ENCODE data around the gene CASZ1.

The CASZ1 gene

DNA sequence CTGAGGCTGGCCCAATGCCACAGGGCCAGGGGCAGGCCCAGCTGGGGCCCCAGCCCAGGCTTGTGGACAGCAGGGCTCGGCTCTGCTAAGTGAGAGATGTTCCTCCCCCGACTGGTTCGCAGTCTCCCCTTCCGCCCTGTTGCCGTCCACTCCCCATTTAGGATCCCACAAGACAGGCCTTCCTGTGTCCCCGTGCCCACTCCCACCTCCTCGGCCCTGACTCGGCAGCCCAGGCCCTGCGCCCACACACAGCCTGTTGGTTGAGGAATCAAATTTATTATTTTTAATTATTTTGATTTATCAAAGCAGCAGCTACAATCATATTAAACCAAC lies 78.4 kb downstream of the CASZ1 start:
- H3K4me1 ChIP-seq (ENCODE audit: low read depth, poor library complexity, severe bottlenecking): no peaks in the 10 kb centered on the region
- no peak overlapping the region for H3K4me3 ChIP-seq (IDR thresholded peaks at IDR 0.05; ENCODE audit: insufficient read depth, low read depth, low read length)
- no peak overlapping the region for H3K27ac ChIP-seq
- peaks cover 94% of the 10 kb centered on the region for H3K27me3 ChIP-seq (ENCODE audit: insufficient read depth, low read depth)
- no peaks in the 10 kb centered on the region for H3K79me2 ChIP-seq (ENCODE audit: insufficient read depth, low read depth)
- H3K9ac ChIP-seq: no peak overlapping the region
- no peaks in the 10 kb centered on the region for H3K36me3 ChIP-seq (ENCODE audit: insufficient read depth)
- no peak overlapping the region for H2AFZ ChIP-seq (ENCODE audit: low read depth)
- H3K4me2 ChIP-seq: no peak overlapping the region
- TF ChIP-seq, protein P1, sequence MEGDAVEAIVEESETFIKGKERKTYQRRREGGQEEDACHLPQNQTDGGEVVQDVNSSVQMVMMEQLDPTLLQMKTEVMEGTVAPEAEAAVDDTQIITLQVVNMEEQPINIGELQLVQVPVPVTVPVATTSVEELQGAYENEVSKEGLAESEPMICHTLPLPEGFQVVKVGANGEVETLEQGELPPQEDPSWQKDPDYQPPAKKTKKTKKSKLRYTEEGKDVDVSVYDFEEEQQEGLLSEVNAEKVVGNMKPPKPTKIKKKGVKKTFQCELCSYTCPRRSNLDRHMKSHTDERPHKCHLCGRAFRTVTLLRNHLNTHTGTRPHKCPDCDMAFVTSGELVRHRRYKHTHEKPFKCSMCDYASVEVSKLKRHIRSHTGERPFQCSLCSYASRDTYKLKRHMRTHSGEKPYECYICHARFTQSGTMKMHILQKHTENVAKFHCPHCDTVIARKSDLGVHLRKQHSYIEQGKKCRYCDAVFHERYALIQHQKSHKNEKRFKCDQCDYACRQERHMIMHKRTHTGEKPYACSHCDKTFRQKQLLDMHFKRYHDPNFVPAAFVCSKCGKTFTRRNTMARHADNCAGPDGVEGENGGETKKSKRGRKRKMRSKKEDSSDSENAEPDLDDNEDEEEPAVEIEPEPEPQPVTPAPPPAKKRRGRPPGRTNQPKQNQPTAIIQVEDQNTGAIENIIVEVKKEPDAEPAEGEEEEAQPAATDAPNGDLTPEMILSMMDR (conservative IDR thresholded peaks at IDR 0.05; ENCODE audit: low read depth, low read length): no peak
- H4K20me1 ChIP-seq (ENCODE audit: insufficient read depth): no peaks in the 10 kb centered on the region

DNA sequence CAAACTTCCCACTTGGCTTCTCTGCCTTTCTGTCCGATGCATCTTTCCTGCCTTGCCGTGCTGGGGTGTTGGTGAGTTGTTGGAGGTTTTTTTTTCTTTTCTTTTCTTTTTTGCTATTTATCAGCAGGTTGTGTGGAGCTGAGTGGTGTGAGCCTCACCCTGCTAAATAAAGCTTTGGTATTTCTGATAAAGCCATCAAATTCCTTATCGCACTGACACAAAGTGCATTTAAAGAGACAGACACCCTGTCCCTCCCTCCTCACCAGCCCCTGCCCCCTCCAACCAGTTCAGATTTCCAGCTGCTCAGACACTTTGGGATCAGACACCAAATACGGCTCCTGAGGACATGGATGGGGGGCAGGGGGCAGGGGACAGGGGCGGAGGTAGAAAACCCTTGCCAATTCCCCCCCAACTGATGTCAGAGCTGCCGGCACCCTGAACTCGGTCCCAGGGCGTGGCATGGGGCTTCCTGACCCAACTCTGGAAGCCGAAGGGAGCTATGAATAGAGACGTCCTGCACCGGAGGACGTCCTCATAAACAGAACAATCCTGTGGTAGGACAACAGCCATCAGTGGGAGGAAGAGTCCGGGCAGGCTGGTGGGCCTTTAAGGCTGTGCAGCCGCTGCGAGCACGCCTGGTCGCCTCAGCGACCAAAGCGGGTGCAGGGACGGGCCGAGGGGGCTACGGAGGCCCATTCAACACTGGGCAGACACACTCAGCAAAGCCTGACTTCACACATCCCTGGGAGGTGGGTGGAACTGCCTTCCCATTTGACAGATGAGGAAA lies 79.0 kb downstream of the CASZ1 start:
- Histone ChIP-seq H3K79me2 (ENCODE audit: insufficient read depth, low read depth) (no peaks in the 10 kb centered on the region), H3K4me2 (no peak overlapping the region), H3K4me3 (IDR thresholded peaks at IDR 0.05; ENCODE audit: insufficient read depth, low read depth, low read length) (no peak overlapping the region), H3K27me3 (ENCODE audit: insufficient read depth, low read depth) (peaks cover 94% of the 10 kb centered on the region), H3K36me3 (ENCODE audit: insufficient read depth) (no peaks in the 10 kb centered on the region), H3K27ac (no peak overlapping the region), H4K20me1 (ENCODE audit: insufficient read depth) (no peaks in the 10 kb centered on the region), H3K4me1 (ENCODE audit: low read depth, poor library complexity, severe bottlenecking) (no peaks in the 10 kb centered on the region), H3K9ac (no peak overlapping the region), H2AFZ (ENCODE audit: low read depth) (no peak overlapping the region)
- TF ChIP-seq, protein P1 (conservative IDR thresholded peaks at IDR 0.05; ENCODE audit: low read depth, low read length): no peak

DNA sequence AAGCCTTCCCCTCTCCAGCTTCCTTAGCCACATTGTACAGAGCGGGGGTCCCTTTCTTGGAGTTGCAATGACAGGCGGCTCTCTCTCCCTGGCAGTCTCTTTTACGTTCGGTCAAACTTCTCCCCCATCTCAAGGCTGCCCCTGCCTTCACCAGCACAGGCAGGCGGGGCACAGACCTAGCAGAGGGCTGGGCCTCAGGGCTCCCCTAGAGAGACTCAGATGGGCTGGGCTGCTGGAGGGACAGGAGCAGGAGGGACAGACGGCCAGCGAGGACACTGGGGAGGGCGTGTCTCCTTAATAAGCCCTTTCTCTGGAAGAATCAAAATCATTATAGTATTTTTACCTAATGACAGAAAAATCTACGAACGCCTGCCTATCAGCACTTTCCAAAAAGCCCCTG lies 79.6 kb downstream of the CASZ1 start:
- H3K27ac ChIP-seq: no peak overlapping the region
- TF ChIP-seq, protein P1 (conservative IDR thresholded peaks at IDR 0.05; ENCODE audit: low read depth, low read length): no peak
- H3K27me3 ChIP-seq (ENCODE audit: insufficient read depth, low read depth): peaks cover 94% of the 10 kb centered on the region
- no peak overlapping the region for H3K9ac ChIP-seq
- H3K79me2 ChIP-seq (ENCODE audit: insufficient read depth, low read depth): no peaks in the 10 kb centered on the region
- no peak overlapping the region for H2AFZ ChIP-seq (ENCODE audit: low read depth)
- H3K4me1 ChIP-seq (ENCODE audit: low read depth, poor library complexity, severe bottlenecking): no peaks in the 10 kb centered on the region
- H3K36me3 ChIP-seq (ENCODE audit: insufficient read depth): no peaks in the 10 kb centered on the region
- H3K4me3 ChIP-seq (IDR thresholded peaks at IDR 0.05; ENCODE audit: insufficient read depth, low read depth, low read length): no peak overlapping the region
- H4K20me1 ChIP-seq (ENCODE audit: insufficient read depth): no peaks in the 10 kb centered on the region
- H3K4me2 ChIP-seq: no peak overlapping the region

DNA sequence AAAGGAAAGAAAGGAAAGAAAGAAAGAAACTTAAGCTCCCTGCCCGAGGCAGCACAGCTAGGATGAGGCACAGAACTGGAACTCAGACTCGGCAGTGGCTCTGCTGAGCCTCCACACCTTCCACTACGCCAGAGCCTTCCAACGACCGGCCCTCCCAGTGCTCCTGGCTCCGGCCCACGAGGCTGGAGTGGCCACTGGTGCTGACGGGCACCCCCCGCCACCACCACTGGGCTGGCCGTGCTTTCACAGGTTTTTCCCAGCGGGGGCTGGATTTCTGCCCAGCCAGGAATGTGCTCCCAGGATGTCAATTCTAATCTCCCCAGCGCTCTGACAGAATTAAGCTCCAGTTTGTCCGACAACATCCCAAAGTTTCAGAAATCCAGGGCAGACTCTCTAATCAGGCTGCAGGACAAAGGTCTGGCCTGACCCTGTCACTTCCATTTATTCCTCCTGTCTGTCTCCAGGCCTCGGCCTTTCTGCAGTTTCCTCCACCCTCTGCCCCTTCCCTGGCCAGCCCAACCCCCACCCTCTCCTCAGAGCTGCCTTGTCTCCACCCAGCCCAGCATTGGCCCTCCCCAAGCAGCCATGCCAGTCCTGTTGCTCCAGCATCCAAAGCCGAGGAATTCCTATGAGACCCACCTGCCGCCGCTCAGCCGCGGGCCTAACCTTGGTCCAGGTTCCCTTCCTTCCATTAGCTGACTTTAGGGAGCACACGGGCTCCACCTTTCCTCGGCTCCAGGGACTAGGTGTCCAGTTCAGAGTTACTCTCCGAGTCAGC lies 81.9 kb downstream of the CASZ1 start:
- Histone ChIP-seq H3K36me3 (ENCODE audit: insufficient read depth) (no peaks in the 10 kb centered on the region), H3K9ac (no peak overlapping the region), H3K4me1 (ENCODE audit: low read depth, poor library complexity, severe bottlenecking) (no peaks in the 10 kb centered on the region), H2AFZ (ENCODE audit: low read depth) (no peak overlapping the region), H4K20me1 (ENCODE audit: insufficient read depth) (no peaks in the 10 kb centered on the region), H3K27ac (no peak overlapping the region), H3K27me3 (ENCODE audit: insufficient read depth, low read depth) (peaks cover 94% of the 10 kb centered on the region), H3K4me3 (IDR thresholded peaks at IDR 0.05; ENCODE audit: insufficient read depth, low read depth, low read length) (no peak overlapping the region), H3K79me2 (ENCODE audit: insufficient read depth, low read depth) (no peaks in the 10 kb centered on the region), H3K4me2 (no peak overlapping the region)
- TF ChIP-seq, protein P1 (conservative IDR thresholded peaks at IDR 0.05; ENCODE audit: low read depth, low read length): no peak
